Spleen (tissue), 11 donors: ENCODE measurements around the gene IPCEF1. TPM values are rescaled to one million over a fixed set of nuclear protein-coding genes. Genes with fewer than 3 reads are reported as not detected.
"Not testable (repeated sequence)": the region's sequence is repeated elsewhere in the genome, so short reads cannot be mapped to it uniquely, and the experiment has no call there.

Source experiments
- DNase-seq: peaks from one replicate; pipeline ENCODE4 v3.0.0-alpha.2; 2020
- H3K27ac ChIP-seq, 8 donors: fragments of 200-600 bp; sonication (generic) in 7 of 8; 1 replicate in 4 of 8; 2 replicates in 4 of 8; pipeline versions ENCODE4 v1.5.0 to v1.8.0; 2016 to 2021; ENCODE audit warnings: inconsistent platforms in 4 of 8, mild to moderate bottlenecking in 4 of 8, moderate library complexity in 1 of 8
- H3K27me3 ChIP-seq, 7 donors: fragments of 200-600 bp; sonication (generic) in 6 of 7; replicated peaks in 1 of 7; 1 replicate in 4 of 7; 2 replicates in 3 of 7; pipeline versions ENCODE4 v1.5.0 to v1.8.0; 2016 to 2021; ENCODE audit warnings: inconsistent platforms in 3 of 7, mild to moderate bottlenecking in 1 of 7
- H3K36me3 ChIP-seq, 6 donors: fragments of 200-600 bp; sonication (generic) in 5 of 6; 1 replicate in 4 of 6; 2 replicates in 2 of 6; pipeline versions ENCODE4 v1.5.0 to v1.8.0; 2016 to 2021; ENCODE audit warnings: inconsistent platforms in 2 of 6
- H3K4me1 ChIP-seq, 6 donors: fragments of 200-600 bp; sonication (generic) in 5 of 6; 1 replicate in 3 of 6; 2 replicates in 3 of 6; pipeline versions ENCODE4 v1.5.0 to v1.8.0; 2016 to 2021; ENCODE audit warnings: inconsistent platforms in 3 of 6
- H3K4me3 ChIP-seq, 8 donors: fragments of 200-600 bp; sonication (generic) in 7 of 8; 1 replicate in 4 of 8; 2 replicates in 4 of 8; pipeline versions ENCODE4 v1.5.0 to v1.8.0; 2016 to 2021; ENCODE audit warnings: inconsistent platforms in 4 of 8, mild to moderate bottlenecking in 4 of 8, moderate library complexity in 2 of 8
- H3K9me3 ChIP-seq, 8 donors: fragments of 200-600 bp; sonication (generic) in 7 of 8; 1 replicate in 4 of 8; 2 replicates in 4 of 8; pipeline versions ENCODE4 v1.5.0 to v1.8.0; 2016 to 2021; ENCODE audit warnings: inconsistent platforms in 4 of 8
- POLR2A ChIP-seq, 3 donors: fragments of 450-650 bp; IDR thresholded peaks; one replicate each; pipeline ENCODE4 v1.5.1; 2017; ENCODE audit warnings: antibody characterized with exemption in 3 of 3, mild to moderate bottlenecking in 1 of 3
- POLR2AphosphoS5 ChIP-seq, 3 donors: sonication (generic); formaldehyde crosslinking; IDR thresholded peaks; one replicate each; pipeline ENCODE4 v1.5.1; 2017; ENCODE audit warnings: antibody characterized with exemption in 3 of 3
- WGBS, 5 donors: extraction: QIAGEN DNeasy Blood & Tissue Kit in 3 of 5; methylation state at CpG; one replicate each; pipeline versions ENCODE4 v1.1.5 to v1.1.7; 2013 to 2018; 5-methylcytosine and 5-hydroxymethylcytosine counted together
- intact Hi-C: fragments of 100-400 bp; cut with DNase I; formaldehyde crosslinking; loops from one replicate; pipeline ENCODE4 v1.15.0; 2023; ENCODE audit warnings: low total_unique reads
- polyA plus RNA-seq, 3 donors: library from polyadenylated mRNA; stranded (reverse); fragments of 200-250 nt; gene quantifications; one replicate each; pipeline ENCODE4 v1.2.1, GENCODE V29; 2013
- total RNA-seq, 7 donors: library from RNA; depleted of rRNA in 3 of 7; stranded (reverse); fragments of >200 nt in 3 of 7; fragmentation: NEBNext Ultra II Directional in 4 of 7; extraction: Animal tissue kit (Norgen Biotek cat#: 25700) in 4 of 7; gene quantifications; one replicate each; pipeline versions ENCODE4 v1.1.0 to v1.2.1, GENCODE V29; 2016 to 2021
- TF ChIP-seq, protein P1 (sequence below), 11 experiments: fragments of 200-600 bp in 7 of 11; fragments of 450-650 bp in 4 of 11; sonication (generic) in 4 of 11; IDR thresholded peaks in 8 of 11; conservative IDR thresholded peaks in 3 of 11; 1 replicate in 7 of 11; 2 replicates in 4 of 11; pipeline versions ENCODE4 v1.4.0 to v1.8.0; 2016 to 2021; ENCODE audit warnings: antibody characterized with exemption in 11 of 11, inconsistent platforms in 4 of 11, mild to moderate bottlenecking in 1 of 11
- donor health status: healthy with polysubstance abuse.
- donor health status: DM: no; HTN: no; CAD: no; lungs with moderate emphysema.
- donor health status: DM: no; HTN: no; CAD: no.
- donor health status: Bipolar disorder and iron deficiency.
- donor health status: healthy.
- donor health status: DM: no; HTN: no; CAD: no.
- donor health status: DM: yes; HTN: yes; CAD: no.

IPCEF1 gene
- total and polyA plus RNA-seq, 10 donors = 1.4 to 32.2 (median 26.2) TPM

DNA sequence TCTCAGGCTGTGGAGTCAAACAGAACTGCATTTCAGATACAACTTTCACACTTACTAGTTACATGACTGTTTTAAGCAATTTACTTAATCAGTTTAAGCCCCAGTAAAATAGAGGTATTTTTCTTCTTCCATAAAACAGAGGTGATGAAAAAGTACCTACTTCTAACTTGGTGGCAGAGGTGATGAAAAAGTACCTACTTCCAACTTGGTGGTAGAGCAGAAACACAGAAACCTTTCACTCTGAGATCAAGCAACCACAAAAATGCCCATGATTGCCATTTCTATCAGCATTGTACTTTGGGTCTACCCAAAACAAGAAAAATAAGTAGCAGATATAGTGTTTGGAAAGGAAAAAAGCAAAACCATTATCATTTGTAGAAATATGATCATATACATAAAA, 168.9 kb downstream of the IPCEF1 start:
- intact Hi-C loops = no loop called here
- no peak for TF ChIP-seq POLR2AphosphoS5 (IDR thresholded peaks at IDR 0.05)
- TF ChIP-seq, protein P1, sequence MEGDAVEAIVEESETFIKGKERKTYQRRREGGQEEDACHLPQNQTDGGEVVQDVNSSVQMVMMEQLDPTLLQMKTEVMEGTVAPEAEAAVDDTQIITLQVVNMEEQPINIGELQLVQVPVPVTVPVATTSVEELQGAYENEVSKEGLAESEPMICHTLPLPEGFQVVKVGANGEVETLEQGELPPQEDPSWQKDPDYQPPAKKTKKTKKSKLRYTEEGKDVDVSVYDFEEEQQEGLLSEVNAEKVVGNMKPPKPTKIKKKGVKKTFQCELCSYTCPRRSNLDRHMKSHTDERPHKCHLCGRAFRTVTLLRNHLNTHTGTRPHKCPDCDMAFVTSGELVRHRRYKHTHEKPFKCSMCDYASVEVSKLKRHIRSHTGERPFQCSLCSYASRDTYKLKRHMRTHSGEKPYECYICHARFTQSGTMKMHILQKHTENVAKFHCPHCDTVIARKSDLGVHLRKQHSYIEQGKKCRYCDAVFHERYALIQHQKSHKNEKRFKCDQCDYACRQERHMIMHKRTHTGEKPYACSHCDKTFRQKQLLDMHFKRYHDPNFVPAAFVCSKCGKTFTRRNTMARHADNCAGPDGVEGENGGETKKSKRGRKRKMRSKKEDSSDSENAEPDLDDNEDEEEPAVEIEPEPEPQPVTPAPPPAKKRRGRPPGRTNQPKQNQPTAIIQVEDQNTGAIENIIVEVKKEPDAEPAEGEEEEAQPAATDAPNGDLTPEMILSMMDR (IDR thresholded peaks at IDR 0.05 in 8 of 11, conservative IDR thresholded peaks at IDR 0.05 in 3 of 11) = no peak
- TF ChIP-seq POLR2A (IDR thresholded peaks at IDR 0.05) = no peak
- no peaks in the 10 kb centered on the region for H3K4me1 ChIP-seq
- peaks cover 0 to 17% (median 0%) of the 10 kb centered on the region in 6 donors for H3K36me3 ChIP-seq
- H3K4me3 ChIP-seq = no peak overlapping the region
- no peaks in the 10 kb centered on the region for H3K27me3 ChIP-seq
- DNase-seq = no peak
- peaks cover 0 to 9% (median 3%) of the 10 kb centered on the region in 8 donors for H3K9me3 ChIP-seq
- H3K27ac ChIP-seq = no peak overlapping the region

GRCh38 chr6:154187203-154187602, 169.4 kb downstream of the IPCEF1 start:
- H3K27me3 ChIP-seq = no peaks in the 10 kb centered on the region
- H3K4me3 ChIP-seq = no peak overlapping the region
- H3K4me1 ChIP-seq = no peaks in the 10 kb centered on the region
- no peak overlapping the region for H3K27ac ChIP-seq
- peaks cover 0 to 9% (median 3%) of the 10 kb centered on the region in 8 donors for H3K9me3 ChIP-seq
- intact Hi-C loops = no loop called here
- WGBS, 5 donors = 89 to 95% (median 94%) methylated on average over 3 of the region's 3 CpGs
- H3K36me3 ChIP-seq = peaks cover 0 to 17% (median 0%) of the 10 kb centered on the region in 6 donors
- TF ChIP-seq, protein P1 (IDR thresholded peaks at IDR 0.05 in 8 of 11, conservative IDR thresholded peaks at IDR 0.05 in 3 of 11) = no peak
- TF ChIP-seq POLR2A (IDR thresholded peaks at IDR 0.05) (no peak), POLR2AphosphoS5 (IDR thresholded peaks at IDR 0.05) (no peak)
- DNase-seq = no peak

DNA sequence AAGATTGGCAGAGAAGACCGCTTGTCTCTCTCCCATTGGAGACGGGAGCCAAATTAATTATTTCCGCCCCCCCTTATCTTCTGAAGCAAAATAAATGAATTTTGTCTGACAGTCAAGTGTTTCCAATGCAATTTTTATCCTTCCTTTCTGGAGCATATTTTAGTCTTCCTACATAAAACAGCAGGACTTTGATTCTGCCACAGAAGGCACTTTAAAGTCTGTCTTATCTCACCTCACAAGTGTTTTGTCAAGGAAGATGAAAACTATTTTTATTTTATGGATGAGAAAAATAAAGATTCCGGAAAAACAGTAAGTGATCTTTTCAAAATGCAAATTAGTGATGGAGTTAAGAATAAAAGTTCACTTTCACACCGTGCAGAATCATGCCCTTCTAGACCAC, 177.2 kb downstream of the IPCEF1 start:
- intact Hi-C loops = no loop called here
- H3K9me3 ChIP-seq = peaks cover 0 to 26% (median 8%) of the 10 kb centered on the region in 8 donors

DNA sequence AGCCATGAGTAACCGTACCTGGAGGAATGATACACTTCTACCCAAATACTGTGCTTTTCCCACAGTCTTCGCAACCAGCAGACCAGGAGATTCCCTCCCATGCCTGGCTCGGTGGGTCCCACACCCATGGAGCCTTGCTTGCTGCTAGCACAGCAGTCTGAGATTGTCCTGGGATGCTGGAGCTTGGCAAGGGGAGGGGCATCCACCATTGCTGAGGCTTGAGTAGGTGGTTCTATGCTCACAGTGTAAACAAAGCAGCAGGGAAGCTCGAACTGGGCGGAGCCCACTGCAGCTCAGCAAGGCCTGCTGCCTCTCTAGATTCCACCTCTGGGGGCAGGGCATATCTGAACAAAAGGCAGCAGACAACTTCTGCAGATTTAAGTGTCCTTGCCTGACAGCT, 184.2 kb downstream of the IPCEF1 start:
- intact Hi-C loops, DNase-seq, H3K4me3 ChIP-seq, H3K27ac ChIP-seq, H3K27me3 ChIP-seq: not testable (repeated sequence)
- Histone ChIP-seq H3K9me3 (peaks cover 0 to 16% (median 6%) of the 10 kb centered on the region in 8 donors), H3K4me1 (peaks cover 0 to 40% (median 6%) of the 10 kb centered on the region in 6 donors), H3K36me3 (peaks cover 0 to 14% (median 0%) of the 10 kb centered on the region in 6 donors)
- WGBS, 5 donors = 69 to 92% (median 89%) methylated on average over 3 to 5 of the region's 5 CpGs

More for the DNA sequence above, 177.2 kb downstream of the IPCEF1 start:
- Histone ChIP-seq H3K4me3 (no peak overlapping the region), H3K4me1 (peaks cover 0 to 7% (median 0%) of the 10 kb centered on the region in 6 donors), H3K27ac (no peak overlapping the region), H3K36me3 (peaks cover 0 to 13% (median 0%) of the 10 kb centered on the region in 6 donors), H3K27me3 (no peaks in the 10 kb centered on the region)
- DNase-seq = no peak
- TF ChIP-seq POLR2A (IDR thresholded peaks at IDR 0.05) (no peak), POLR2AphosphoS5 (IDR thresholded peaks at IDR 0.05) (no peak)
- TF ChIP-seq, protein P1 (IDR thresholded peaks at IDR 0.05 in 8 of 11, conservative IDR thresholded peaks at IDR 0.05 in 3 of 11) = no peak
- WGBS, 5 donors = 76 to 95% (median 92%) methylated on average over 5 of the region's 5 CpGs

DNA sequence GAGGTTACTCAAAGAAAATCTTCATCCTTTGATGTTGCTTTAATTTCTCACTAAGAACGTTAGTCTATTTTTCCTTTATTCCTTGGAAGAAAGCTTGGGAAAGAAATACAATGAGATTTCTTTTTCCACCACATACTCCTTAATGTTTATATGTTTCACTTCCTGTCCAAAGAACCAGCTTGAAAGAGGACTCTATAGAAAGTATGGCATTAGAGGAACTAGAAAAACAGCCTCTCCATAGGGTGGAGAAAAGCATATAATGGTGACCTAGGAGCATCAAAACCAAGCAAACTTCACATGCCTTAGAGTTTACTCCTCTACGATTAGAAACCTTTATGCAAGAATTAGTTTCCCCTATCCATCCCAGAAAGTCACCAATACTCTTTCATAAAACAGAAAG, 186.5 kb downstream of the IPCEF1 start:
- H3K9me3 ChIP-seq = peaks cover 0 to 3% (median 0%) of the 10 kb centered on the region in 8 donors
- DNase-seq = no peak
- peaks cover 0 to 21% (median 0%) of the 10 kb centered on the region in 6 donors for H3K36me3 ChIP-seq
- peak overlapping the region in 1 of 8 donors; percentile 38 for H3K27ac ChIP-seq
- 67 to 85% (median 79%) methylated on average over 2 of the region's 2 CpGs for whole genome bisulfite sequencing, 5 donors
- intact Hi-C loops = no loop called here
- peaks cover 0 to 63% (median 21%) of the 10 kb centered on the region in 6 donors for H3K4me1 ChIP-seq
- TF ChIP-seq POLR2AphosphoS5 (IDR thresholded peaks at IDR 0.05) (no peak), POLR2A (IDR thresholded peaks at IDR 0.05) (no peak)
- TF ChIP-seq, protein P1 (IDR thresholded peaks at IDR 0.05 in 8 of 11, conservative IDR thresholded peaks at IDR 0.05 in 3 of 11) = no peak
- H3K27me3 ChIP-seq = no peaks in the 10 kb centered on the region
- H3K4me3 ChIP-seq = no peak overlapping the region
